Gastrocnemius medialis (tissue), 4 donors: ENCODE measurements around the gene FNDC3A.

Experiments used
- POLR2A ChIP-seq, 2 donors: fragments of 450-650 bp; IDR thresholded peaks; one replicate each; pipeline ENCODE4 v1.6.1; 2017; ENCODE audit warnings: antibody characterized with exemption in 2 of 2, mild to moderate bottlenecking in 2 of 2, moderate library complexity in 2 of 2
- TF ChIP-seq, protein P1 (sequence below), 5 experiments: fragments of 450-650 bp in 3 of 5; fragments of 200-600 bp in 2 of 5; sonication (generic) in 2 of 5; IDR thresholded peaks in 4 of 5; conservative IDR thresholded peaks in 1 of 5; 1 replicate in 4 of 5; 2 replicates in 1 of 5; pipeline ENCODE4 v1.5.1; 2016 to 2019; ENCODE audit warnings: antibody characterized with exemption in 5 of 5, mild to moderate bottlenecking in 3 of 5, moderate library complexity in 3 of 5

DNA sequence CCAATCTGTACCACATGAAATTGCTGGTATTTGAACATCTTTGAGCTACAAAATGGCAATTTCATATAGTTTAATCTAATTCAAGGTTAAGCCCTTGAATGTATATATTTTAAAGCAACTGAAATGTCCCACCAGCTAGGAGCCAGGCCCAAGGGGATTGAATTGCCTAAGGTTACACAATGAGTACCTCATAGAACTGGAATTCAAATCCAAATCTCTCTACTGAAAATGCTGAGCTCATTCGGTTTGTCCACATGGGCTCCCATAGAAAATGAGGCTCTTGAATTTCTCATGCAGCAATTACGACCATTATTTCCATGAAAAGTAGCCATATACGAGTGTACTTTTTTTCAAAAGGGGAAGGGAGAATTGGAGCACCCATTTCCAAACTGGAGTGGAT lies 31.5 kb upstream of the FNDC3A start:
- TF ChIP-seq, protein P1, sequence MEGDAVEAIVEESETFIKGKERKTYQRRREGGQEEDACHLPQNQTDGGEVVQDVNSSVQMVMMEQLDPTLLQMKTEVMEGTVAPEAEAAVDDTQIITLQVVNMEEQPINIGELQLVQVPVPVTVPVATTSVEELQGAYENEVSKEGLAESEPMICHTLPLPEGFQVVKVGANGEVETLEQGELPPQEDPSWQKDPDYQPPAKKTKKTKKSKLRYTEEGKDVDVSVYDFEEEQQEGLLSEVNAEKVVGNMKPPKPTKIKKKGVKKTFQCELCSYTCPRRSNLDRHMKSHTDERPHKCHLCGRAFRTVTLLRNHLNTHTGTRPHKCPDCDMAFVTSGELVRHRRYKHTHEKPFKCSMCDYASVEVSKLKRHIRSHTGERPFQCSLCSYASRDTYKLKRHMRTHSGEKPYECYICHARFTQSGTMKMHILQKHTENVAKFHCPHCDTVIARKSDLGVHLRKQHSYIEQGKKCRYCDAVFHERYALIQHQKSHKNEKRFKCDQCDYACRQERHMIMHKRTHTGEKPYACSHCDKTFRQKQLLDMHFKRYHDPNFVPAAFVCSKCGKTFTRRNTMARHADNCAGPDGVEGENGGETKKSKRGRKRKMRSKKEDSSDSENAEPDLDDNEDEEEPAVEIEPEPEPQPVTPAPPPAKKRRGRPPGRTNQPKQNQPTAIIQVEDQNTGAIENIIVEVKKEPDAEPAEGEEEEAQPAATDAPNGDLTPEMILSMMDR (IDR thresholded peaks at IDR 0.05 in 4 of 5, conservative IDR thresholded peaks at IDR 0.05 in 1 of 5) = no peak
- no peak for TF ChIP-seq POLR2A (IDR thresholded peaks at IDR 0.05)
